Activated CD8-positive, alpha-beta T cell treated with anti-CD3 and anti-CD28 coated beads, Interleukin-2, amount 10 ng/mL, durations not matched to agents 7 days and 5 days (primary cell): ENCODE data around the gene MTCP1. TPM values are rescaled to one million over a fixed set of nuclear protein-coding genes. Genes with fewer than 3 reads are reported as not detected.

Source experiments
- ATAC-seq: fragments of 150-1000 bp; cut with Tn5 transposase; one replicate; pipeline ENCODE4 v1.10.0; 2021; ENCODE audit warnings: moderate library complexity
- CTCF ChIA-PET: fragments of 350-600 bp; sonication (Branson Sonifier 250); formaldehyde crosslinking; loops from one replicate; lab custom pipeline; 2021; ENCODE audit warnings: antibody characterized with exemption; lab: Charles Lee
- POLR2A ChIA-PET: fragments of 350-600 bp; sonication (Branson Sonifier 250); formaldehyde crosslinking; loops from one replicate; lab custom pipeline; 2021; ENCODE audit warnings: antibody characterized with exemption; lab: Charles Lee
- DNase-seq: peaks from one replicate; pipeline ENCODE4 v3.0.0-alpha.2; 2020
- H3K27ac Mint-ChIP-seq: one replicate; pipeline ENCODE4 v1.8.0; 2021; ENCODE audit warnings: mild to moderate bottlenecking, mixed read lengths
- H3K27me3 Mint-ChIP-seq: one replicate; pipeline ENCODE4 v1.8.0; 2021; ENCODE audit warnings: low read depth, mixed read lengths
- H3K36me3 Mint-ChIP-seq: one replicate; pipeline ENCODE4 v1.8.0; 2021; ENCODE audit warnings: low read depth, mixed read lengths
- H3K4me1 Mint-ChIP-seq: one replicate; pipeline ENCODE4 v1.8.0; 2021; ENCODE audit warnings: low read depth, mixed read lengths
- H3K4me3 Mint-ChIP-seq: one replicate; pipeline ENCODE4 v1.8.0; 2021; ENCODE audit warnings: mild to moderate bottlenecking, mixed read lengths
- H3K9me3 Mint-ChIP-seq: one replicate; pipeline ENCODE4 v1.8.0; 2022; ENCODE audit warnings: mixed read lengths; ENCODE audit not compliant: insufficient read depth
- total RNA-seq, 2 experiments: library from RNA; stranded (reverse); gene quantifications; one replicate each; pipeline ENCODE4 v1.2.3, GENCODE V29; 2021

MTCP1 gene
- total RNA-seq, 2 experiments from 2014 or later: 20.2 to 21.4 TPM

- no peak overlapping the region for H3K4me3 Mint-ChIP-seq
- H3K27ac Mint-ChIP-seq: peak overlapping the region; percentile 32
- no peak for ATAC-seq
- POLR2A ChIA-PET: no interaction called here
- CTCF ChIA-PET: no interaction called here
- no peak for DNase-seq
- no peaks in the 10 kb centered on the region for H3K9me3 Mint-ChIP-seq
- H3K27me3 Mint-ChIP-seq: no peaks in the 10 kb centered on the region
- peaks cover 67% of the 10 kb centered on the region for H3K4me1 Mint-ChIP-seq
- H3K36me3 Mint-ChIP-seq: peaks cover 28% of the 10 kb centered on the region
These were observed 18.0 kb downstream of the MTCP1 start for GRCh38 chrX:155052738-155053498.

- POLR2A ChIA-PET: no interaction called here
- Mint-ChIP-seq H3K4me3 (no peak overlapping the region), H3K4me1 (peaks cover 48% of the 10 kb centered on the region), H3K27me3 (no peaks in the 10 kb centered on the region), H3K27ac (no peak overlapping the region), H3K36me3 (peaks cover 25% of the 10 kb centered on the region), H3K9me3 (no peaks in the 10 kb centered on the region)
- CTCF ChIA-PET: interaction anchor here (1.0 to 1.8 kb wide), 13 partner anchors 8 to 215 kb away, joined by 3 to 12 read pairs (median 5); partner anchors contain the start of genes FUNDC2 and RAB39B
- peak; percentile 30 for ATAC-seq
- peak; percentile 57 for DNase-seq
These were observed 21.8 kb downstream of the MTCP1 start for GRCh38 chrX:155048977-155049619.

- H3K36me3 Mint-ChIP-seq: peaks cover 16% of the 10 kb centered on the region
- ChIA-PET POLR2A (no interaction called here), CTCF (interaction anchor here (1.2 to 2.9 kb wide), 2 partner anchors 10 to 129 kb away, joined by 4 to 12 read pairs; no protein-coding TSS in a partner anchor)
- DNase-seq (no peak), ATAC-seq (no peak)
- no peaks in the 10 kb centered on the region for H3K27me3 Mint-ChIP-seq
- no peak overlapping the region for H3K4me3 Mint-ChIP-seq
- peaks cover 31% of the 10 kb centered on the region for H3K4me1 Mint-ChIP-seq
- no peaks in the 10 kb centered on the region for H3K9me3 Mint-ChIP-seq
- H3K27ac Mint-ChIP-seq: no peak overlapping the region
These were observed 24.0 kb downstream of the MTCP1 start for GRCh38 chrX:155046811-155047528.

GRCh38 chrX:155046129-155046810, 24.7 kb downstream of the MTCP1 start:
- POLR2A ChIA-PET: no interaction called here
- no peak overlapping the region for H3K4me3 Mint-ChIP-seq
- no peaks in the 10 kb centered on the region for H3K27me3 Mint-ChIP-seq

GRCh38 chrX:155035688-155036087, 35.2 kb downstream of the MTCP1 start:
- no peaks in the 10 kb centered on the region for H3K27me3 Mint-ChIP-seq
- no peak for DNase-seq
- peaks cover 27% of the 10 kb centered on the region for H3K36me3 Mint-ChIP-seq
- ChIA-PET CTCF (interaction anchor here (1.0 kb wide), 1 partner anchor 13 kb away, joined by 5 read pairs; no protein-coding TSS in a partner anchor), POLR2A (no interaction called here)
- H3K4me1 Mint-ChIP-seq: peaks cover 5% of the 10 kb centered on the region
- no peak overlapping the region for H3K27ac Mint-ChIP-seq
- H3K4me3 Mint-ChIP-seq: no peak overlapping the region
- ATAC-seq: no peak
- no peaks in the 10 kb centered on the region for H3K9me3 Mint-ChIP-seq

More at GRCh38 chrX:155046129-155046810, 24.7 kb downstream of the MTCP1 start:
- H3K4me1 Mint-ChIP-seq: peaks cover 25% of the 10 kb centered on the region
- DNase-seq (no peak), ATAC-seq (no peak)
- CTCF ChIA-PET: interaction anchor here (1.2 to 2.9 kb wide), 2 partner anchors 11 to 129 kb away, joined by 4 to 12 read pairs; no protein-coding TSS in a partner anchor
- H3K9me3 Mint-ChIP-seq: no peaks in the 10 kb centered on the region
- peaks cover 11% of the 10 kb centered on the region for H3K36me3 Mint-ChIP-seq
- H3K27ac Mint-ChIP-seq: no peak overlapping the region

GRCh38 chrX:155031657-155032056, 39.3 kb downstream of the MTCP1 start:
- POLR2A ChIA-PET: no interaction called here

GRCh38 chrX:155028877-155029291, 42.1 kb downstream of the MTCP1 start:
- DNase-seq (no peak), ATAC-seq (no peak)
- Mint-ChIP-seq H3K9me3 (no peaks in the 10 kb centered on the region), H3K27me3 (peaks cover 5% of the 10 kb centered on the region), H3K36me3 (peaks cover 2% of the 10 kb centered on the region), H3K4me1 (peaks cover 21% of the 10 kb centered on the region), H3K4me3 (peak overlapping the region; percentile 87), H3K27ac (peak overlapping the region; percentile 73)
- ChIA-PET CTCF (interaction anchor here (1.5 kb wide), 1 partner anchor 28 kb away, joined by 9 read pairs; no protein-coding TSS in a partner anchor), POLR2A (interaction anchor here (0.5 kb wide), 1 partner anchor 571 kb away, joined by 3 read pairs; no protein-coding TSS in a partner anchor)

More at GRCh38 chrX:155031657-155032056, 39.3 kb downstream of the MTCP1 start:
- DNase-seq (no peak), ATAC-seq (no peak)
- H3K9me3 Mint-ChIP-seq: no peaks in the 10 kb centered on the region
- peaks cover 18% of the 10 kb centered on the region for H3K36me3 Mint-ChIP-seq
- no peak overlapping the region for H3K27ac Mint-ChIP-seq
- peaks cover 21% of the 10 kb centered on the region for H3K4me1 Mint-ChIP-seq
- no peak overlapping the region for H3K4me3 Mint-ChIP-seq
- CTCF ChIA-PET: no interaction called here
- no peaks in the 10 kb centered on the region for H3K27me3 Mint-ChIP-seq

- H3K9me3 Mint-ChIP-seq: no peaks in the 10 kb centered on the region
- H3K36me3 Mint-ChIP-seq: peaks cover 2% of the 10 kb centered on the region
- H3K27ac Mint-ChIP-seq: peak overlapping the region; percentile 97
- DNase-seq (peak; percentile 25), ATAC-seq (no peak)
- POLR2A ChIA-PET: interaction anchor here (0.5 to 0.6 kb wide), 2 partner anchors 40 to 571 kb away, joined by 3 read pairs; no protein-coding TSS in a partner anchor
- CTCF ChIA-PET: interaction anchor here (1.5 kb wide), 1 partner anchor 29 kb away, joined by 9 read pairs; no protein-coding TSS in a partner anchor
- H3K27me3 Mint-ChIP-seq: peaks cover 8% of the 10 kb centered on the region
- peaks cover 21% of the 10 kb centered on the region for H3K4me1 Mint-ChIP-seq
- peak overlapping the region; percentile 87 for H3K4me3 Mint-ChIP-seq
These were observed 42.8 kb downstream of the MTCP1 start for GRCh38 chrX:155028129-155028528.

GRCh38 chrX:155027509-155028066, 43.3 kb downstream of the MTCP1 start:
- Mint-ChIP-seq H3K27me3 (peaks cover 8% of the 10 kb centered on the region), H3K4me3 (peak overlapping the region; percentile 87), H3K9me3 (no peaks in the 10 kb centered on the region), H3K4me1 (peaks cover 21% of the 10 kb centered on the region), H3K36me3 (peaks cover 2% of the 10 kb centered on the region), H3K27ac (peak overlapping the region; percentile 97)
- CTCF ChIA-PET: interaction anchor here (1.0 to 1.5 kb wide), 4 partner anchors 12 to 29 kb away, joined by 3 to 12 read pairs (median 7); no protein-coding TSS in a partner anchor
- ATAC-seq: peak; percentile 18
- DNase-seq: peak; percentile 42
- POLR2A ChIA-PET: interaction anchor here (1.3 kb wide), 1 partner anchor 42 kb away, joined by 3 read pairs; no protein-coding TSS in a partner anchor

- peak within 1 kb of the TSS; percentile 97 for H3K27ac Mint-ChIP-seq
- H3K36me3 Mint-ChIP-seq: peaks cover 2% of the 10 kb centered on the region
- H3K9me3 Mint-ChIP-seq: no peaks in the 10 kb centered on the region
- peak within 1 kb of the TSS; percentile 87 for H3K4me3 Mint-ChIP-seq
- CTCF ChIA-PET: interaction anchor here (1.0 to 1.3 kb wide), 4 partner anchors 12 to 32 kb away, joined by 3 to 12 read pairs (median 5); no protein-coding TSS in a partner anchor
- POLR2A ChIA-PET: interaction anchor here (0.7 to 1.3 kb wide), 6 partner anchors 24 to 237 kb away, joined by 3 to 4 read pairs (median 3); partner anchors contain the start of genes CMC4, MTCP1 and RAB39B
- ATAC-seq: peak; percentile 90
- DNase-seq: peak; percentile 95
- H3K27me3 Mint-ChIP-seq: peaks cover 10% of the 10 kb centered on the region
- H3K4me1 Mint-ChIP-seq: peaks cover 21% of the 10 kb centered on the region
These were observed 44.0 kb downstream of the MTCP1 start, which contains the start of gene FUNDC2 for GRCh38 chrX:155026727-155027508. FUNDC2 (plus strand) TSS chrX:155026844; CDS start chrX:155026939, 95 bp downstream.
